GM23338 (cell line): Measurements from ENCODE around the gene GCAT. TPM values are rescaled to one million over a fixed set of nuclear protein-coding genes. Genes with fewer than 3 reads are reported as not detected.
A peak's percentile ranks its signal among the peaks of the same experiment; 100 is the strongest.

Source experiments
- ATAC-seq: fragments of 200-7000 bp; cut with Tn5 transposase; 3 replicates; pipeline ENCODE4 v1.9.1; 2020
- DNase-seq: peaks from one replicate; pipeline ENCODE4 v3.0.0-alpha.2; 2015; ENCODE audit warnings: low spot score
- H2AFZ ChIP-seq: fragments of 200-600 bp; sonication (generic); 2 replicates; pipeline ENCODE4 v1.8.0; 2016; ENCODE audit warnings: antibody characterized with exemption, mild to moderate bottlenecking, moderate library complexity
- H3F3A ChIP-seq: fragments of 200-600 bp; sonication (generic); replicated peaks from 2 replicates; pipeline ENCODE4 v1.8.0; 2017; ENCODE audit warnings: antibody characterized with exemption, mixed run types, low read depth
- H3K27ac ChIP-seq: fragments of 200-600 bp; sonication (generic); 2 replicates; pipeline ENCODE4 v1.6.1; 2016; ENCODE audit warnings: low read depth
- H3K27me3 ChIP-seq: fragments of 200-600 bp; sonication (generic); 2 replicates; pipeline ENCODE4 v1.8.0; 2016; ENCODE audit warnings: mild to moderate bottlenecking, mixed run types, moderate library complexity; ENCODE audit not compliant: insufficient read depth
- H3K36me3 ChIP-seq: fragments of 200-600 bp; sonication (generic); 2 replicates; pipeline ENCODE4 v1.8.0; 2016; ENCODE audit warnings: mild to moderate bottlenecking; ENCODE audit not compliant: insufficient read depth
- H3K4me1 ChIP-seq: fragments of 200-600 bp; sonication (generic); 2 replicates; pipeline ENCODE4 v1.8.0; 2016; ENCODE audit warnings: mild to moderate bottlenecking, moderate library complexity; ENCODE audit not compliant: insufficient read depth
- H3K4me2 ChIP-seq: fragments of 200-600 bp; sonication (generic); 2 replicates; pipeline ENCODE4 v1.7.1; 2017; ENCODE audit warnings: mixed run types
- H3K4me3 ChIP-seq: fragments of 200-600 bp; sonication (generic); 2 replicates; pipeline ENCODE4 v1.6.1; 2016; ENCODE audit warnings: mixed run types
- H3K79me2 ChIP-seq: fragments of 200-600 bp; sonication (generic); replicated peaks from 2 replicates; pipeline ENCODE4 v1.8.0; 2017; ENCODE audit warnings: mild to moderate bottlenecking; ENCODE audit not compliant: insufficient read depth
- H3K9me2 ChIP-seq: fragments of 200-600 bp; sonication (generic); 2 replicates; pipeline ENCODE4 v1.8.0; 2017; ENCODE audit not compliant: insufficient read depth
- H4K20me1 ChIP-seq: fragments of 200-600 bp; sonication (generic); replicated peaks from 2 replicates; pipeline ENCODE4 v1.8.0; 2017; ENCODE audit warnings: mild to moderate bottlenecking; ENCODE audit not compliant: insufficient read depth
- H3K27ac Mint-ChIP-seq: 2 replicates; pipeline ENCODE4 v1.8.0; 2020; ENCODE audit warnings: inconsistent platforms, mild to moderate bottlenecking, moderate library complexity, mixed read lengths
- H3K27me3 Mint-ChIP-seq: 3 replicates; pipeline ENCODE4 v1.8.0; 2022; ENCODE audit warnings: low read depth, mild to moderate bottlenecking, moderate library complexity, mixed read lengths, inconsistent platforms; ENCODE audit not compliant: insufficient read depth, poor library complexity
- H3K36me3 Mint-ChIP-seq: 3 replicates; pipeline ENCODE4 v1.8.0; 2021; ENCODE audit warnings: low read depth, mild to moderate bottlenecking, inconsistent platforms, moderate library complexity, mixed read lengths
- H3K4me1 Mint-ChIP-seq: 3 replicates; pipeline ENCODE4 v1.8.0; 2020; ENCODE audit warnings: mild to moderate bottlenecking, inconsistent platforms, mixed read lengths
- H3K4me3 Mint-ChIP-seq: 3 replicates; pipeline ENCODE4 v1.8.0; 2021; ENCODE audit warnings: moderate library complexity, mild to moderate bottlenecking, inconsistent platforms, mixed read lengths
- H3K9me3 Mint-ChIP-seq: 3 replicates; pipeline ENCODE4 v1.8.0; 2020; ENCODE audit warnings: moderate library complexity, mild to moderate bottlenecking, inconsistent platforms, mixed read lengths
- CREB1 ChIP-seq: fragments of 250-450 bp; sonication (Bioruptor Pico); IDR thresholded peaks from 2 replicates; pipeline ENCODE4 v1.5.0; 2020; ENCODE audit warnings: low read depth, mild to moderate bottlenecking, moderate library complexity
- EZH2 ChIP-seq: fragments of 200-600 bp; sonication (generic); IDR thresholded peaks from one replicate; pipeline ENCODE4 v1.8.0; 2017; ENCODE audit warnings: antibody characterized with exemption, mild to moderate bottlenecking, low read depth; ENCODE audit not compliant: unreplicated experiment
- EZH2phosphoT487 ChIP-seq: fragments of 200-600 bp; sonication (generic); IDR thresholded peaks from one replicate; pipeline ENCODE4 v1.8.1; 2018; ENCODE audit warnings: antibody characterized with exemption; ENCODE audit not compliant: unreplicated experiment
- JUNB ChIP-seq: IDR thresholded peaks from one replicate; pipeline ENCODE4 v1.6.1; 2016; ENCODE audit warnings: antibody characterized with exemption; ENCODE audit not compliant: unreplicated experiment
- NANOG ChIP-seq: IDR thresholded peaks from 2 replicates; pipeline ENCODE4 v1.6.1; 2016; ENCODE audit warnings: antibody characterized with exemption, borderline replicate concordance
- POLR2AphosphoS5 ChIP-seq: IDR thresholded peaks from 2 replicates; pipeline ENCODE4 v1.6.1; 2016; ENCODE audit warnings: antibody characterized with exemption, low read depth
- STAT1 ChIP-seq: IDR thresholded peaks from one replicate; pipeline ENCODE4 v1.6.1; 2016; ENCODE audit warnings: antibody characterized with exemption; ENCODE audit not compliant: unreplicated experiment
- ZNF114 ChIP-seq: fragments of 250-450 bp; sonication (Bioruptor Pico); IDR thresholded peaks from 2 replicates; pipeline ENCODE4 v1.5.0; 2020; ENCODE audit warnings: mild to moderate bottlenecking, moderate library complexity
- ZNF331 ChIP-seq: fragments of 250-450 bp; sonication (Bioruptor Pico); IDR thresholded peaks from 2 replicates; pipeline ENCODE4 v1.5.0; 2020; ENCODE audit warnings: low read depth, mild to moderate bottlenecking, moderate library complexity
- polyA plus RNA-seq: library from polyadenylated mRNA; unstranded; fragments of >200 nt; fragmentation: Nextera tagmentation; extraction: Ambion mirVana; gene quantifications from 2 replicates; pipeline ENCODE4 v1.2.1, GENCODE V29; 2016
- total RNA-seq: library from RNA; depleted of rRNA; stranded (reverse); fragments of >200 nt; shearing (Covaris generic); gene quantifications from 2 replicates; pipeline ENCODE4 v1.2.3, GENCODE V29; 2014
- TF ChIP-seq, protein P1 (sequence below): fragments of 250-450 bp; sonication (Bioruptor Pico); IDR thresholded peaks from 2 replicates; pipeline ENCODE4 v1.5.0; 2020; ENCODE audit warnings: mild to moderate bottlenecking, moderate library complexity
- TF ChIP-seq, protein P2 (sequence below): IDR thresholded peaks from 2 replicates; pipeline ENCODE4 v1.6.1; 2016; ENCODE audit warnings: antibody characterized with exemption
- TF ChIP-seq, protein P3 (sequence below): IDR thresholded peaks from one replicate; pipeline ENCODE4 v1.6.1; 2018; ENCODE audit warnings: antibody characterized with exemption; ENCODE audit not compliant: unreplicated experiment
- TF ChIP-seq, protein P4 (sequence below), 2 experiments: fragments of 200-600 bp in 1 of 2; sonication (generic) in 1 of 2; conservative IDR thresholded peaks; 2 replicates each; pipeline versions ENCODE4 v1.5.1 to v1.6.1; 2016 to 2017; ENCODE audit warnings: antibody characterized with exemption in 2 of 2, low read depth in 2 of 2, mild to moderate bottlenecking in 2 of 2, moderate library complexity in 1 of 2

The GCAT gene
- total and polyA plus RNA-seq, 2 experiments from 2014 or later: 36.8 to 61.3 TPM

DNA sequence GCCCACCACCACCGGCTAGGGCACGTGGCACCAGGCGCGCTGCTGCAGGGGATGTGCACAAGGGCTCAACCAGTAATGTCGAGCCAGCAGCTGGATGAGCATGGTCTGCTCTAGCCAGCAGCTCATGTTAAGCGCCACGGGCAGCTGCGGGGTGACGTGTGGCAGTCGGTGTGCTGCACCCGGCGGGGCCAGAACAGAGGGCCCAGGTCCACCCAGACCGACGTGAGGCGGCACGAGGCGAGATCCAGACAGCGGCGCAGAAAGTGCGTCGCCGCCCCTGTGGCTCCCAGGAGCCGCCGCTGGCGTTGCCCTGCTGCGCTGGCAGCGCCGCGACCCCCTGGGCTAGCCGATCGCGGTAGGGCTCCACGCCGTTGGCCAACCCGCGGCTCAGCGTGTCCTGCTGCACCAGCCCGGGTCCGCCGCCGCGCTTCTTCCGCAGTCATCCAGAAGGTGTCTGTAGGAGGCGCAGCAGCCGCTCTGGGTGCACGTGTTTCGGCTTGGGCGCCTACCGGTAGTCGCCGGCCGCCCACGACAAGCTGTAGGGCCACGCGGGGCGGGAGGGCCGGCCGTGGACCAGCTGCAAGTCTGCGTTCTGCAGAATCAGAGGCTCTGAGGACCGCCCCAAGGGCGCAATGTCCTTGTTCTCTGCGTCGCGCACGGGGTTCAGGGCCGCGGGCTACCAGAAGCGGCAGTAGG, 10.8 kb downstream of the GCAT start:
- H3K4me3 Mint-ChIP-seq: peak overlapping the region; percentile 74

More for the DNA sequence above, 10.8 kb downstream of the GCAT start:
- peak overlapping the region; percentile 96 for H2AFZ ChIP-seq
- peaks cover 25% of the 10 kb centered on the region for H3K4me1 ChIP-seq
- H3K9me3 Mint-ChIP-seq: no peaks in the 10 kb centered on the region; the same call in 2 of the 3 replicates
- DNase-seq (peak; percentile 77), ATAC-seq (peak; percentile 52)
- H3K4me3 ChIP-seq: peak overlapping the region; percentile 59
- H3K27ac ChIP-seq: no peak overlapping the region
- peak overlapping the region; percentile 88 for H3K4me2 ChIP-seq
- TF ChIP-seq POLR2AphosphoS5: peak; percentile 31; the same call in 1 of the 2 replicates
- TF ChIP-seq EZH2: no peak
- no peak for TF ChIP-seq EZH2phosphoT487
- TF ChIP-seq STAT1: no peak
- TF ChIP-seq, protein P1, sequence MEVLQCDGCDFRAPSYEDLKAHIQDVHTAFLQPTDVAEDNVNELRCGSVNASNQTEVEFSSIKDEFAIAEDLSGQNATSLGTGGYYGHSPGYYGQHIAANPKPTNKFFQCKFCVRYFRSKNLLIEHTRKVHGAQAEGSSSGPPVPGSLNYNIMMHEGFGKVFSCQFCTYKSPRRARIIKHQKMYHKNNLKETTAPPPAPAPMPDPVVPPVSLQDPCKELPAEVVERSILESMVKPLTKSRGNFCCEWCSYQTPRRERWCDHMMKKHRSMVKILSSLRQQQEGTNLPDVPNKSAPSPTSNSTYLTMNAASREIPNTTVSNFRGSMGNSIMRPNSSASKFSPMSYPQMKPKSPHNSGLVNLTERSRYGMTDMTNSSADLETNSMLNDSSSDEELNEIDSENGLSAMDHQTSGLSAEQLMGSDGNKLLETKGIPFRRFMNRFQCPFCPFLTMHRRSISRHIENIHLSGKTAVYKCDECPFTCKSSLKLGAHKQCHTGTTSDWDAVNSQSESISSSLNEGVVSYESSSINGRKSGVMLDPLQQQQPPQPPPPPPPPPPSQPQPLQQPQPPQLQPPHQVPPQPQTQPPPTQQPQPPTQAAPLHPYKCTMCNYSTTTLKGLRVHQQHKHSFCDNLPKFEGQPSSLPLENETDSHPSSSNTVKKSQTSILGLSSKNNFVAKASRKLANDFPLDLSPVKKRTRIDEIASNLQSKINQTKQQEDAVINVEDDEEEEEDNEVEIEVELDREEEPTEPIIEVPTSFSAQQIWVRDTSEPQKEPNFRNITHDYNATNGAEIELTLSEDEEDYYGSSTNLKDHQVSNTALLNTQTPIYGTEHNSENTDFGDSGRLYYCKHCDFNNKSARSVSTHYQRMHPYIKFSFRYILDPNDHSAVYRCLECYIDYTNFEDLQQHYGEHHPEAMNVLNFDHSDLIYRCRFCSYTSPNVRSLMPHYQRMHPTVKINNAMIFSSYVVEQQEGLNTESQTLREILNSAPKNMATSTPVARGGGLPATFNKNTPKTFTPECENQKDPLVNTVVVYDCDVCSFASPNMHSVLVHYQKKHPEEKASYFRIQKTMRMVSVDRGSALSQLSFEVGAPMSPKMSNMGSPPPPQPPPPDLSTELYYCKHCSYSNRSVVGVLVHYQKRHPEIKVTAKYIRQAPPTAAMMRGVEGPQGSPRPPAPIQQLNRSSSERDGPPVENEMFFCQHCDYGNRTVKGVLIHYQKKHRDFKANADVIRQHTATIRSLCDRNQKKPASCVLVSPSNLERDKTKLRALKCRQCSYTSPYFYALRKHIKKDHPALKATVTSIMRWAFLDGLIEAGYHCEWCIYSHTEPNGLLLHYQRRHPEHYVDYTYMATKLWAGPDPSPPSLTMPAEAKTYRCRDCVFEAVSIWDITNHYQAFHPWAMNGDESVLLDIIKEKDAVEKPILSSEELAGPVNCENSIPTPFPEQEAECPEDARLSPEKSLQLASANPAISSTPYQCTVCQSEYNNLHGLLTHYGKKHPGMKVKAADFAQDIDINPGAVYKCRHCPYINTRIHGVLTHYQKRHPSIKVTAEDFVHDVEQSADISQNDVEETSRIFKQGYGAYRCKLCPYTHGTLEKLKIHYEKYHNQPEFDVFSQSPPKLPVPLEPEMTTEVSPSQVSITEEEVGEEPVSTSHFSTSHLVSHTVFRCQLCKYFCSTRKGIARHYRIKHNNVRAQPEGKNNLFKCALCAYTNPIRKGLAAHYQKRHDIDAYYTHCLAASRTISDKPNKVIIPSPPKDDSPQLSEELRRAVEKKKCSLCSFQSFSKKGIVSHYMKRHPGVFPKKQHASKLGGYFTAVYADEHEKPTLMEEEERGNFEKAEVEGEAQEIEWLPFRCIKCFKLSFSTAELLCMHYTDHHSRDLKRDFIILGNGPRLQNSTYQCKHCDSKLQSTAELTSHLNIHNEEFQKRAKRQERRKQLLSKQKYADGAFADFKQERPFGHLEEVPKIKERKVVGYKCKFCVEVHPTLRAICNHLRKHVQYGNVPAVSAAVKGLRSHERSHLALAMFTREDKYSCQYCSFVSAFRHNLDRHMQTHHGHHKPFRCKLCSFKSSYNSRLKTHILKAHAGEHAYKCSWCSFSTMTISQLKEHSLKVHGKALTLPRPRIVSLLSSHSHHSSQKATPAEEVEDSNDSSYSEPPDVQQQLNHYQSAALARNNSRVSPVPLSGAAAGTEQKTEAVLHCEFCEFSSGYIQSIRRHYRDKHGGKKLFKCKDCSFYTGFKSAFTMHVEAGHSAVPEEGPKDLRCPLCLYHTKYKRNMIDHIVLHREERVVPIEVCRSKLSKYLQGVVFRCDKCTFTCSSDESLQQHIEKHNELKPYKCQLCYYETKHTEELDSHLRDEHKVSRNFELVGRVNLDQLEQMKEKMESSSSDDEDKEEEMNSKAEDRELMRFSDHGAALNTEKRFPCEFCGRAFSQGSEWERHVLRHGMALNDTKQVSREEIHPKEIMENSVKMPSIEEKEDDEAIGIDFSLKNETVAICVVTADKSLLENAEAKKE (CRISPR knock-in tag): no peak
- TF ChIP-seq, protein P2, sequence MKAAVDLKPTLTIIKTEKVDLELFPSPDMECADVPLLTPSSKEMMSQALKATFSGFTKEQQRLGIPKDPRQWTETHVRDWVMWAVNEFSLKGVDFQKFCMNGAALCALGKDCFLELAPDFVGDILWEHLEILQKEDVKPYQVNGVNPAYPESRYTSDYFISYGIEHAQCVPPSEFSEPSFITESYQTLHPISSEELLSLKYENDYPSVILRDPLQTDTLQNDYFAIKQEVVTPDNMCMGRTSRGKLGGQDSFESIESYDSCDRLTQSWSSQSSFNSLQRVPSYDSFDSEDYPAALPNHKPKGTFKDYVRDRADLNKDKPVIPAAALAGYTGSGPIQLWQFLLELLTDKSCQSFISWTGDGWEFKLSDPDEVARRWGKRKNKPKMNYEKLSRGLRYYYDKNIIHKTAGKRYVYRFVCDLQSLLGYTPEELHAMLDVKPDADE: no peak
- TF ChIP-seq CREB1 (CRISPR knock-in tag): 0 out of 2 replicates have a peak, but pooled peaks have one; percentile 2
- TF ChIP-seq, protein P3, sequence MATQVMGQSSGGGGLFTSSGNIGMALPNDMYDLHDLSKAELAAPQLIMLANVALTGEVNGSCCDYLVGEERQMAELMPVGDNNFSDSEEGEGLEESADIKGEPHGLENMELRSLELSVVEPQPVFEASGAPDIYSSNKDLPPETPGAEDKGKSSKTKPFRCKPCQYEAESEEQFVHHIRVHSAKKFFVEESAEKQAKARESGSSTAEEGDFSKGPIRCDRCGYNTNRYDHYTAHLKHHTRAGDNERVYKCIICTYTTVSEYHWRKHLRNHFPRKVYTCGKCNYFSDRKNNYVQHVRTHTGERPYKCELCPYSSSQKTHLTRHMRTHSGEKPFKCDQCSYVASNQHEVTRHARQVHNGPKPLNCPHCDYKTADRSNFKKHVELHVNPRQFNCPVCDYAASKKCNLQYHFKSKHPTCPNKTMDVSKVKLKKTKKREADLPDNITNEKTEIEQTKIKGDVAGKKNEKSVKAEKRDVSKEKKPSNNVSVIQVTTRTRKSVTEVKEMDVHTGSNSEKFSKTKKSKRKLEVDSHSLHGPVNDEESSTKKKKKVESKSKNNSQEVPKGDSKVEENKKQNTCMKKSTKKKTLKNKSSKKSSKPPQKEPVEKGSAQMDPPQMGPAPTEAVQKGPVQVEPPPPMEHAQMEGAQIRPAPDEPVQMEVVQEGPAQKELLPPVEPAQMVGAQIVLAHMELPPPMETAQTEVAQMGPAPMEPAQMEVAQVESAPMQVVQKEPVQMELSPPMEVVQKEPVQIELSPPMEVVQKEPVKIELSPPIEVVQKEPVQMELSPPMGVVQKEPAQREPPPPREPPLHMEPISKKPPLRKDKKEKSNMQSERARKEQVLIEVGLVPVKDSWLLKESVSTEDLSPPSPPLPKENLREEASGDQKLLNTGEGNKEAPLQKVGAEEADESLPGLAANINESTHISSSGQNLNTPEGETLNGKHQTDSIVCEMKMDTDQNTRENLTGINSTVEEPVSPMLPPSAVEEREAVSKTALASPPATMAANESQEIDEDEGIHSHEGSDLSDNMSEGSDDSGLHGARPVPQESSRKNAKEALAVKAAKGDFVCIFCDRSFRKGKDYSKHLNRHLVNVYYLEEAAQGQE: no peak
- TF ChIP-seq, protein P4, sequence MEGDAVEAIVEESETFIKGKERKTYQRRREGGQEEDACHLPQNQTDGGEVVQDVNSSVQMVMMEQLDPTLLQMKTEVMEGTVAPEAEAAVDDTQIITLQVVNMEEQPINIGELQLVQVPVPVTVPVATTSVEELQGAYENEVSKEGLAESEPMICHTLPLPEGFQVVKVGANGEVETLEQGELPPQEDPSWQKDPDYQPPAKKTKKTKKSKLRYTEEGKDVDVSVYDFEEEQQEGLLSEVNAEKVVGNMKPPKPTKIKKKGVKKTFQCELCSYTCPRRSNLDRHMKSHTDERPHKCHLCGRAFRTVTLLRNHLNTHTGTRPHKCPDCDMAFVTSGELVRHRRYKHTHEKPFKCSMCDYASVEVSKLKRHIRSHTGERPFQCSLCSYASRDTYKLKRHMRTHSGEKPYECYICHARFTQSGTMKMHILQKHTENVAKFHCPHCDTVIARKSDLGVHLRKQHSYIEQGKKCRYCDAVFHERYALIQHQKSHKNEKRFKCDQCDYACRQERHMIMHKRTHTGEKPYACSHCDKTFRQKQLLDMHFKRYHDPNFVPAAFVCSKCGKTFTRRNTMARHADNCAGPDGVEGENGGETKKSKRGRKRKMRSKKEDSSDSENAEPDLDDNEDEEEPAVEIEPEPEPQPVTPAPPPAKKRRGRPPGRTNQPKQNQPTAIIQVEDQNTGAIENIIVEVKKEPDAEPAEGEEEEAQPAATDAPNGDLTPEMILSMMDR (conservative IDR thresholded peaks at IDR 0.05; ENCODE audit: low read depth in 2 of 2): peak; percentile 25 to 49; a peak in 3 of 4 replicates
- no peak for TF ChIP-seq ZNF114 (CRISPR knock-in tag)
- TF ChIP-seq ZNF331 (CRISPR knock-in tag): no peak
- no peak for TF ChIP-seq NANOG
- TF ChIP-seq JUNB: no peak
- H3F3A ChIP-seq: peaks cover 19% of the 10 kb centered on the region
- peaks cover 45% of the 10 kb centered on the region for H3K27me3 Mint-ChIP-seq
- peaks cover 39% of the 10 kb centered on the region for H3K27me3 ChIP-seq
- no peaks in the 10 kb centered on the region for H4K20me1 ChIP-seq
- peak overlapping the region; percentile 97; the same call in 1 of the 2 replicates for H3K27ac Mint-ChIP-seq
- no peaks in the 10 kb centered on the region for H3K9me2 ChIP-seq
- no peaks in the 10 kb centered on the region for H3K79me2 ChIP-seq
- peaks cover 4% of the 10 kb centered on the region; the same call in 1 of the 2 replicates for H3K36me3 ChIP-seq
- H3K4me1 Mint-ChIP-seq: peaks cover 36% of the 10 kb centered on the region
- H3K36me3 Mint-ChIP-seq: peaks cover 14% of the 10 kb centered on the region
